Testis (tissue), 3 donors: ENCODE results near the gene RAB27A. TPM values are rescaled to one million over a fixed set of nuclear protein-coding genes. Genes with fewer than 3 reads are reported as not detected.
"Not testable (repeated sequence)": the region's sequence is repeated elsewhere in the genome, so short reads cannot be mapped to it uniquely, and the experiment has no call there.

ENCODE experiments used
- DNase-seq: peaks from one replicate; pipeline ENCODE4 v3.0.0-alpha.2; 2019
- H3K27ac ChIP-seq, 2 donors: fragments of 200-600 bp; sonication (generic); one replicate each; pipeline ENCODE4 v1.5.1; 2019
- H3K27me3 ChIP-seq: fragments of 200-600 bp; sonication (generic); one replicate; pipeline ENCODE4 v1.5.1; 2019
- H3K36me3 ChIP-seq: fragments of 200-600 bp; sonication (generic); one replicate; pipeline ENCODE4 v1.5.1; 2017; ENCODE audit warnings: low read depth; ENCODE audit errors: missing control alignments
- H3K4me1 ChIP-seq: fragments of 200-600 bp; sonication (generic); one replicate; pipeline ENCODE4 v1.5.1; 2019
- H3K4me3 ChIP-seq, 2 donors: fragments of 200-600 bp; sonication (generic); one replicate each; pipeline ENCODE4 v1.5.1; 2017 to 2019
- H3K9me3 ChIP-seq: fragments of 200-600 bp; sonication (generic); one replicate; pipeline ENCODE4 v1.5.1; 2017
- POLR2A ChIP-seq: fragments of 450-650 bp; IDR thresholded peaks from one replicate; pipeline ENCODE4 v1.6.1; 2017; ENCODE audit warnings: antibody characterized with exemption, mild to moderate bottlenecking, moderate library complexity
- WGBS, 2 donors: methylation state at CpG; one replicate each; pipeline ENCODE4 v1.1.5; 2018; 5-methylcytosine and 5-hydroxymethylcytosine counted together
- intact Hi-C: fragments of 100-400 bp; cut with DNase I; formaldehyde crosslinking; loops from one replicate; pipeline ENCODE4 v1.15.1; 2023; ENCODE audit warnings: low total_unique reads
- polyA plus RNA-seq: library from polyadenylated mRNA; stranded (reverse); fragments of 350-450 nt; fragmentation: Illumina TruSeq; extraction: RNeasy Lipid Tissue Mini Kit (QIAGEN cat#74804); gene quantifications from one replicate; pipeline ENCODE4 v1.2.3, GENCODE V29; 2014; ENCODE audit warnings: low read depth, low replicate concordance; ENCODE audit not compliant: insufficient read depth
- total RNA-seq, 2 donors: library from RNA; depleted of rRNA; stranded (reverse); fragments of >200 nt; gene quantifications; one replicate each; pipeline ENCODE4 v1.2.3, GENCODE V29; 2016
- TF ChIP-seq, protein P1 (sequence below), 3 experiments: fragments of 450-650 bp in 2 of 3; fragments of 200-600 bp in 1 of 3; sonication (generic) in 1 of 3; IDR thresholded peaks; one replicate each; pipeline ENCODE4 v1.5.1; 2016 to 2019; ENCODE audit warnings: antibody characterized with exemption in 3 of 3, mild to moderate bottlenecking in 2 of 3, moderate library complexity in 1 of 3

The RAB27A gene
- total and polyA plus RNA-seq, 3 donors from 2014 or later, result 13.1 to 19.2 (median 13.7) TPM

DNA sequence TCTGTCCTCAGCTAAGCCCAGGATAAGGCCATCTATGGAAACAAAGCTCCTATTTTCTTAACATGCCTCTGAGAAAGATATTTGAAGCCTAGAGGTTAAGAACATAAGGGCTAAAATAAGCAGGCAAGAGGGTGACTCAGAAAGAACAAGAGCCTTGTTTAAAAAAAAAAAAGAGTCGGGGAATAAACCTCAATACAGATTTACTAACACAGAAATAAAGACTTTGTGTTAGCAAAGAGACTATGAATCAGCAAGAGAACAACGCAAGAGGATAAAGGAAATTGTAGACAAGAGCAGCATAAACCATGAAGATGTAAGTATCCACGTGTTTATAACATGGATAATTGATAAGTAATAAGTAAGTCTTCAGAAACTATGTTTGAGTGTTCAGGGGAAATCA lies 36.0 kb downstream of the RAB27A start:
- intact Hi-C loops, result no loop called here
- no peaks in the 10 kb centered on the region for H3K27me3 ChIP-seq
- H3K36me3 ChIP-seq, result no peaks in the 10 kb centered on the region
- WGBS, 2 donors, result 76 to 87% methylated on average over 3 of the region's 3 CpGs
- DNase-seq, result no peak
- H3K9me3 ChIP-seq, result no peaks in the 10 kb centered on the region
- no peak overlapping the region for H3K27ac ChIP-seq
- H3K4me1 ChIP-seq, result no peaks in the 10 kb centered on the region
- H3K4me3 ChIP-seq, result no peak overlapping the region
- no peak for TF ChIP-seq POLR2A
- TF ChIP-seq, protein P1, sequence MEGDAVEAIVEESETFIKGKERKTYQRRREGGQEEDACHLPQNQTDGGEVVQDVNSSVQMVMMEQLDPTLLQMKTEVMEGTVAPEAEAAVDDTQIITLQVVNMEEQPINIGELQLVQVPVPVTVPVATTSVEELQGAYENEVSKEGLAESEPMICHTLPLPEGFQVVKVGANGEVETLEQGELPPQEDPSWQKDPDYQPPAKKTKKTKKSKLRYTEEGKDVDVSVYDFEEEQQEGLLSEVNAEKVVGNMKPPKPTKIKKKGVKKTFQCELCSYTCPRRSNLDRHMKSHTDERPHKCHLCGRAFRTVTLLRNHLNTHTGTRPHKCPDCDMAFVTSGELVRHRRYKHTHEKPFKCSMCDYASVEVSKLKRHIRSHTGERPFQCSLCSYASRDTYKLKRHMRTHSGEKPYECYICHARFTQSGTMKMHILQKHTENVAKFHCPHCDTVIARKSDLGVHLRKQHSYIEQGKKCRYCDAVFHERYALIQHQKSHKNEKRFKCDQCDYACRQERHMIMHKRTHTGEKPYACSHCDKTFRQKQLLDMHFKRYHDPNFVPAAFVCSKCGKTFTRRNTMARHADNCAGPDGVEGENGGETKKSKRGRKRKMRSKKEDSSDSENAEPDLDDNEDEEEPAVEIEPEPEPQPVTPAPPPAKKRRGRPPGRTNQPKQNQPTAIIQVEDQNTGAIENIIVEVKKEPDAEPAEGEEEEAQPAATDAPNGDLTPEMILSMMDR (IDR thresholded peaks at IDR 0.05), result no peak

DNA sequence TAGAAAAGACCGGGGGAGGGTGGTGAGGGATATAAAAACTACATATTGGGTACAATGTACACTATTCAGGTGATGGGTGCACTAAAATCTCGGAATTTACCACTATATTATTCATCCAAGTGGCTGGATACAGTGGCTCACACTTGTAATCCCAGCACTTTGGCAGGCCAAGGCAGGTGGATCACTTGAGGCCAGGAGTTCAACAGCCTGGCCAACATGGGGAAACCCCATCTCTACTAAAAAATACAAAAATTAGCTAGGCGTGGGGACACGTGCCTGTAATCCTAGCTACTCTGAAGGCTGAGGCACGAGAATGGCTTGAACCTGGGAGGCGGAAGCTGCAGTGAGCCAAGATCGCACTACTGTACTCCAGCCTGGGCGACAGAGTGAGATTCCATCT lies 37.4 kb downstream of the RAB27A start:
- H3K27me3 ChIP-seq, H3K27ac ChIP-seq, H3K9me3 ChIP-seq, H3K36me3 ChIP-seq, DNase-seq, intact Hi-C loops, H3K4me1 ChIP-seq, H3K4me3 ChIP-seq: not testable (repeated sequence)
- WGBS, 2 donors, result 91 to 93% methylated on average over 8 of the region's 8 CpGs

DNA sequence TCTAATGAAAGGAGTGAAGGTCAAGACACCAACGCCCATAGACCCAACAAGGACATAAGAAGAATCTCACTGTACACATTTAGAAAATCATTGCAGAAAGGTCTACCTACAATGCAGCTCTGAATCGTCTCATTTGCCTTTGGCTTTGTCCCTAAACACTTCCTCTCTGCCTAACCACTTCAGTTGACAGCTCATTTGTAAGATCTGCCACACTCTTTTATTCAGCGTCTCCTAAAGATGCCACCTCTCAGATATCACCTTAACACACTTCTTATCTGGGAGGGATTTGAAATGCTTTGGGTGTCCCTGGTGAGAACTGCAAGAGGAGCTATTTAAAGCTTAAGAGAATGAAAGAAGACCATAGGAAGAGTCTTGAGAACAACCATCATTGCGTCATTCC lies 38.7 kb downstream of the RAB27A start:
- H3K4me1 ChIP-seq, result no peaks in the 10 kb centered on the region
- H3K36me3 ChIP-seq, result no peaks in the 10 kb centered on the region
- 84 to 91% methylated on average over 4 of the region's 4 CpGs for WGBS, 2 donors
- H3K4me3 ChIP-seq, result no peak overlapping the region
- H3K27me3 ChIP-seq, result no peaks in the 10 kb centered on the region
- no peaks in the 10 kb centered on the region for H3K9me3 ChIP-seq
- TF ChIP-seq POLR2A, result no peak
- TF ChIP-seq, protein P1 (IDR thresholded peaks at IDR 0.05), result no peak
- no peak for DNase-seq
- no peak overlapping the region for H3K27ac ChIP-seq
- intact Hi-C loops, result no loop called here

DNA sequence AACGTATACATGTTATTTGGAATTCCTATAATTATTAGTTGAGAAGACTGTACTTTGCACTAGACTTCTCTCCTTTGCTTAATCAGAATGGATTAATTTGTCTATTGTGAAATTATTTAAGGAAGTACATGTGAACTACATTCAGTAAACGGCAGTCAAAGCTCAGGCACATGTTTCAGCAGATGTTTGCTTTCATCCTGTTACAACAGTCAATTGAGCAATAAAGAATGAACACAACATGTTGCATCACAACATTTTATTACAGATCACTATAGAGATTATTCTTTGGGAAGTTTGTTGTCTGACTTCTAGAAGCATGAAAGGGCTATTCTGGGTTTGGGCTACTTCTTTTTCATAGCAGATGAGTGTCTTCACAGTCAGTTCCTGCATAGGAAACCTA lies 39.2 kb downstream of the RAB27A start:
- no peak for TF ChIP-seq POLR2A
- TF ChIP-seq, protein P1 (IDR thresholded peaks at IDR 0.05), result no peak
- DNase-seq, result no peak
- no peaks in the 10 kb centered on the region for H3K4me1 ChIP-seq
- H3K36me3 ChIP-seq, result no peaks in the 10 kb centered on the region
- H3K27me3 ChIP-seq, result no peaks in the 10 kb centered on the region
- intact Hi-C loops, result no loop called here
- WGBS, 2 donors, result 76 to 91% methylated on average over 2 of the region's 2 CpGs
- H3K27ac ChIP-seq, result no peak overlapping the region
- no peaks in the 10 kb centered on the region for H3K9me3 ChIP-seq
- H3K4me3 ChIP-seq, result no peak overlapping the region

DNA sequence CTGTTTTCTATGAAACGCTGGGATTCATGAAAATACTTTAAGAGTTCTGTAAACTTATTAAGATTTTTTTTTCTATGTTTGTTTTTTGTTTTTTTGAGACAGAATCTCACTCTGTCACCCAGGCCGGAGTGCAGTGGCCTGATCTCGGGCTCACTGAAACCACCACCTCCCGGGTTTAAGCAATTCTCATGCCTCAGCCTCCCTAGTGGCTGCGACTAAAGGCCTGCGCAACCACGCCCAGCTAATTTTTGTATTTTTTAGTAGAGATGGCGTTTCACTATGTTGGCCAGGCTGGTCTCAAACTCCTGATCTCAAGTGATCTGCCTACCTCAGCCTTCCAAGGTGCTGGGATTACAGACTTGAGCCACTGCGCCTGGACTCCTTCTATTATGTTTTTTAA lies 39.7 kb downstream of the RAB27A start:
- H3K27ac ChIP-seq, DNase-seq, H3K27me3 ChIP-seq, H3K4me1 ChIP-seq, intact Hi-C loops, H3K4me3 ChIP-seq, H3K36me3 ChIP-seq, H3K9me3 ChIP-seq: not testable (repeated sequence)
- WGBS, 2 donors, result 95 to 97% methylated on average over 9 of the region's 9 CpGs

DNA sequence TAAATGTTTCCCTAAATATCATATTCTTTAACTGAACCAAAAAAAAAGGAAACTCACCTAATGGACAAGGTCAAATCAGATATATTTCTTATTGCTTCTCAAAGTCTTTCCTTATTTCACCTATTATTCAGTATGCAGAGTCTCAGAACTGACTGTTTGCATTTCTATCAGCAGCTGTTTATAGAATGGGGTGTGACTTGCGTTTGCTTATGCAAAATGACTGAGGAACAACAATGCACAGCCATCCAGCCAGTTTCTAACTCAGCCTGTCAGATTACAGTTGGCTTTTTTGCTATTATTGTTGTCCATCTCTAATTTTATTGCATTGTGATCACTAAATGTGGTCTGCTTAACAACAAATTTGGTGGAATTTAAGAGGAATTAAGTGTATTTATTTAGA lies 40.7 kb downstream of the RAB27A start:
- H3K4me1 ChIP-seq, result no peaks in the 10 kb centered on the region
- intact Hi-C loops, result no loop called here
- H3K4me3 ChIP-seq, result no peak overlapping the region
- H3K9me3 ChIP-seq, result no peaks in the 10 kb centered on the region
- 87 to 93% methylated on average over 1 of the region's 1 CpG for WGBS, 2 donors
- TF ChIP-seq, protein P1 (IDR thresholded peaks at IDR 0.05), result no peak
- TF ChIP-seq POLR2A, result no peak
- DNase-seq, result no peak
- H3K36me3 ChIP-seq, result no peaks in the 10 kb centered on the region
- no peaks in the 10 kb centered on the region for H3K27me3 ChIP-seq
- no peak overlapping the region for H3K27ac ChIP-seq
